A549 (cell line): ENCODE measurements around the gene BCR.

Experiments used
- CHD2 ChIP-seq: fragments of 150-350 bp; IDR thresholded peaks from 2 replicates; pipeline ENCODE4 v1.6.1; 2014; ENCODE audit warnings: low read length; ENCODE audit not compliant: partially characterized antibody
- CHD4 ChIP-seq: fragments of 200-600 bp; sonication (generic); IDR thresholded peaks from 2 replicates; pipeline ENCODE4 v1.6.1; 2016; ENCODE audit warnings: antibody characterized with exemption, mild to moderate bottlenecking, borderline replicate concordance
- EP300 ChIP-seq, 2 experiments: fragments of >200 bp; sonication (Bioruptor Twin); formaldehyde crosslinking; IDR thresholded peaks; 2 replicates in 1 of 2; 3 replicates in 1 of 2; pipeline ENCODE4 v1.6.1; 2016 to 2017
- GATA3 ChIP-seq: IDR thresholded peaks from 2 replicates; pipeline ENCODE4 v1.6.1; 2012; ENCODE audit warnings: borderline replicate concordance
- HOXB13 ChIP-seq: fragments of 250-450 bp; sonication (Bioruptor Pico); IDR thresholded peaks from 2 replicates; pipeline ENCODE4 v1.5.0; 2020; ENCODE audit warnings: low read depth, mild to moderate bottlenecking, moderate library complexity
- JUNB ChIP-seq: fragments of >200 bp; sonication (Bioruptor Twin); formaldehyde crosslinking; IDR thresholded peaks from 2 replicates; pipeline ENCODE4 v1.6.1; 2016
- POLR2A ChIP-seq: IDR thresholded peaks from 2 replicates; pipeline ENCODE4 v1.6.1; 2012; ENCODE audit warnings: mild to moderate bottlenecking, low read length
- SMC3 ChIP-seq: fragments of >200 bp; sonication (Bioruptor Twin); formaldehyde crosslinking; IDR thresholded peaks from 3 replicates; pipeline ENCODE4 v1.6.1; 2018; ENCODE audit warnings: inconsistent platforms
- ZSCAN20 ChIP-seq: fragments of 250-450 bp; sonication (Bioruptor Pico); IDR thresholded peaks from 2 replicates; pipeline ENCODE4 v1.8.0; 2022; ENCODE audit warnings: mild to moderate bottlenecking, moderate library complexity
- TF ChIP-seq, protein P1 (sequence below): fragments of >200 bp; sonication (Bioruptor Twin); formaldehyde crosslinking; IDR thresholded peaks from 3 replicates; pipeline ENCODE4 v1.5.1; 2016
- TF ChIP-seq, protein P2 (sequence below): fragments of 450-650 bp; IDR thresholded peaks from 2 replicates; pipeline ENCODE4 v1.6.1; 2014; ENCODE audit warnings: antibody characterized with exemption
- TF ChIP-seq, protein P3 (sequence below): IDR thresholded peaks from 2 replicates; pipeline ENCODE4 v1.6.1; 2012

DNA sequence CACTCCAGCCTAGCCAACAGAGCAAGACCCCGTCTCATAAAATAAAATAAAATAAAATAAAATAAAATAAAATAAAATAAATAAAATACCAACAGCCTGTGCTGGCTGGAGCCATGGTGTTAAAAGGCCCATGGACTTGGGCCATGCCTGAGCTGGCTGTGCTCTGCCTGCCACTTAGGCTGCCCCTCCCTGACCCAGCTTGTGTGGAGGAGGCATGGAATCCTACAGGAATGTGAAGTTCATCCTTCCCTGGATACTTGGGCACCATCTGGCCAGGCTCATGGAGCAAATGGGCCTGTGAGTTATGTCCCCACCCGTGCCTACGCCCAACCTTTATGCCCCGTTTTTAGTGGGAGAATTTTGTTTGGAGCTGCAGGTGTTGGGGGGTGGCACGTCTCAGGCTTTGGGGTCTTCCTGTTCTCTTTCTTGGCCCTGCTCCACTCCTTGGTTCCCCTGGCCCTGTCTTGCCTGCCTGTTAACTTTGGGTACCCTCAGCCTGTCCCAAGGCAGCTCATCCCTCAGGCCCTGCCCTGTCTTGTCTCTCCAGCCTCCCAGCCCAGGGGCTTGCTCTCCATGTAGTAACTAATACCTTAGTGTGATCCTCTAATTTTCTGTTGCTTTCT, 51.3 kb downstream of the BCR start:
- TF ChIP-seq, protein P1, sequence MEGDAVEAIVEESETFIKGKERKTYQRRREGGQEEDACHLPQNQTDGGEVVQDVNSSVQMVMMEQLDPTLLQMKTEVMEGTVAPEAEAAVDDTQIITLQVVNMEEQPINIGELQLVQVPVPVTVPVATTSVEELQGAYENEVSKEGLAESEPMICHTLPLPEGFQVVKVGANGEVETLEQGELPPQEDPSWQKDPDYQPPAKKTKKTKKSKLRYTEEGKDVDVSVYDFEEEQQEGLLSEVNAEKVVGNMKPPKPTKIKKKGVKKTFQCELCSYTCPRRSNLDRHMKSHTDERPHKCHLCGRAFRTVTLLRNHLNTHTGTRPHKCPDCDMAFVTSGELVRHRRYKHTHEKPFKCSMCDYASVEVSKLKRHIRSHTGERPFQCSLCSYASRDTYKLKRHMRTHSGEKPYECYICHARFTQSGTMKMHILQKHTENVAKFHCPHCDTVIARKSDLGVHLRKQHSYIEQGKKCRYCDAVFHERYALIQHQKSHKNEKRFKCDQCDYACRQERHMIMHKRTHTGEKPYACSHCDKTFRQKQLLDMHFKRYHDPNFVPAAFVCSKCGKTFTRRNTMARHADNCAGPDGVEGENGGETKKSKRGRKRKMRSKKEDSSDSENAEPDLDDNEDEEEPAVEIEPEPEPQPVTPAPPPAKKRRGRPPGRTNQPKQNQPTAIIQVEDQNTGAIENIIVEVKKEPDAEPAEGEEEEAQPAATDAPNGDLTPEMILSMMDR, result no peak
- no peak for TF ChIP-seq GATA3
- no peak for TF ChIP-seq HOXB13
- TF ChIP-seq CHD4, result no peak
- no peak for TF ChIP-seq SMC3
- no peak for TF ChIP-seq POLR2A
- no peak for TF ChIP-seq JUNB
- TF ChIP-seq, protein P2, sequence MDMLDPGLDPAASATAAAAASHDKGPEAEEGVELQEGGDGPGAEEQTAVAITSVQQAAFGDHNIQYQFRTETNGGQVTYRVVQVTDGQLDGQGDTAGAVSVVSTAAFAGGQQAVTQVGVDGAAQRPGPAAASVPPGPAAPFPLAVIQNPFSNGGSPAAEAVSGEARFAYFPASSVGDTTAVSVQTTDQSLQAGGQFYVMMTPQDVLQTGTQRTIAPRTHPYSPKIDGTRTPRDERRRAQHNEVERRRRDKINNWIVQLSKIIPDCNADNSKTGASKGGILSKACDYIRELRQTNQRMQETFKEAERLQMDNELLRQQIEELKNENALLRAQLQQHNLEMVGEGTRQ, result no peak
- no peak for TF ChIP-seq CHD2
- TF ChIP-seq ZSCAN20 (CRISPR knock-in tag), result no peak
- no peak for TF ChIP-seq EP300 (IDR thresholded peaks at IDR 0.05)
- TF ChIP-seq, protein P3, sequence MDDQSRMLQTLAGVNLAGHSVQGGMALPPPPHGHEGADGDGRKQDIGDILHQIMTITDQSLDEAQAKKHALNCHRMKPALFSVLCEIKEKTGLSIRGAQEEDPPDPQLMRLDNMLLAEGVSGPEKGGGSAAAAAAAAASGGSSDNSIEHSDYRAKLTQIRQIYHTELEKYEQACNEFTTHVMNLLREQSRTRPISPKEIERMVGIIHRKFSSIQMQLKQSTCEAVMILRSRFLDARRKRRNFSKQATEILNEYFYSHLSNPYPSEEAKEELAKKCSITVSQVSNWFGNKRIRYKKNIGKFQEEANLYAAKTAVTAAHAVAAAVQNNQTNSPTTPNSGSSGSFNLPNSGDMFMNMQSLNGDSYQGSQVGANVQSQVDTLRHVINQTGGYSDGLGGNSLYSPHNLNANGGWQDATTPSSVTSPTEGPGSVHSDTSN, result no peak
